Measurements from ENCODE around the gene CTIF.

Gene CTIF

DNA sequence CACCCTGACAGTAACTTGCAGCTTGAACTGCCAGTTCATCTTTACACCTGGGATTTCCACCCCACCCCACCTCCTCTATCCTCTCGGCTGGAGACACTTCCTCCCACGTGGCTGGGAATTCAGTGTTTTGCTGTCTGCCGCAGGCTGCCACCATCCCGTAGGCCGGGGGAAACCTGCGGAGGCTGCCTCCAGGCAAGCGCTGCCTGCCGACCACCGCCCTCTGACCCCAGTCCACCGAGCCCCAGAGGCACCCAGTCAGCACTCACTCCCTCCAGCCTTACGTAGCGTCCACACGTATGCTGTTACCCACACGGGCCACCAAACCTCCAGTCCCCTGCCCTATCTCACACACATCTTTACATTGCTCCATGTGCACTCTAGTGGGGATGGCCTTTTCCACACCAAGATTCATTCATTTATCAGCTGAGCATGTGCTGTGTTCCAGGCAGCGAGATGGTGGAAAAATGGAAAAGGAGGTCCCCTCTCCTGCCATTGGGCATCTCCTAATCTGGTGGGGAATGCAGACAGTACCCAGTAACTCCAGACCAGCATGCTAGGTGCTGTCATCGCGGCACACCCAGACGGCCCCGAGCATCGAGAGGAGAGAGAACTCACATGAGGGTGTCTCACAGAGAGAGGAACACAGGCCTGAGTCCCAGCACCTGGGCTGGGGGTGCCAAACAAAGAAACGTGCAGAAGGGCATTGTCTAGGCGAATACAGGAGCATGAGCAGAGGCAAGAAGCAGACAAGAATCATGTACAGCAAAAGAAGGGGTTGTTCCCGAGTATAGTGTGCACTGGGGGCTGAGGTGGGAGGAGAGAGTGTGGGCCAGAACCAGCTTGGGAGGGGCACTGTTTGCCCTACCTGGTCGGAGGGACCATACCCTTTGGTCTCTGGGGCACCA lies 245.0 kb downstream of the CTIF start:
- DNase-seq (ENCODE audit: low read depth in 2 of 3, low spot score in 2 of 3) = no peak

DNA sequence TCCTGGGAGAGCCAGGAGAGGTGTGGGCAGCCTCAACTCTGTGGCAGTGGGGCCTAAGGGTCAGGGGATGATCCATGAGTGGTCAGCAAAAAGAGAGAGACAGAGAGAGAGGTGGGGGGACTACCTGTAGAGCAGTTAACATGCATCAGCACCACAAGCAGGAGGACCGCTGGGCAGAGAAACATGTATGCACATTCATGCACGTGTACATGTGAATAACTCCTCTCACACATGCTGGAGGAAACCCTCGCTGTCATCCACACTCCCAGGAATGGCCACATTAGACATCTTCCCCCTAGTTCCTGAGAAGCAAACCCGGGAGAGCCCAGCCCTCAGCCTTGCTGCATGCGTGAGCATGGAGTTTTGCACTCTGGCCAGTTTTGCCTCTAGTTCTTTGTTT lies 245.8 kb downstream of the CTIF start:
- DNase-seq (ENCODE audit: low read depth in 2 of 3, low spot score in 2 of 3) = no peak

DNA sequence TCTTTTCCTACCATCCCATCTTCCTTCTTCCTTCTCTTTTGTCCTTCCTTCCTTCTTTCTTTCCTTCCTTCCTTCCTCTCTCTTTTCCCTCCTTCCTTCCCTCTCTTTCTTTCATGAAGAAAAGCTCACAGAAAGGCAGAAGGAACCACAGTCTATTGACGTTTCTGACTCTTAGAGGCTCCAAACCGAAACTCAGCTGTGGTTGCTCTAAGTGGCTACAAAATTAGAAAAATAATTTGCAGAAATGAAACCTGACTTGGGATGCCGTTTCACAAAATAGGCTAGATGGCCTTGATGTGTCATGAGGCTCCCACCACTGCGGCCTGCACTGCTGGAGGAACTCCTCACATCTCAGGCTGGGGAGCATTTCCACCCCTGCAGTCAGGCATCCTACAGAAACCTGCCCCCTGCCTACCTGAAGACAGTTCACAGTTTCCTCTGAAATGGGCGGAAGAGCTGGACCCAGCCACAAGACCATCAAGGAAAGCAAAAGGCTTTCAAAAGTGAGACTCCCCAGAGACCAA lies 246.3 kb downstream of the CTIF start:
- DNase-seq (ENCODE audit: low read depth in 2 of 3, low spot score in 2 of 3) = no peak

DNA sequence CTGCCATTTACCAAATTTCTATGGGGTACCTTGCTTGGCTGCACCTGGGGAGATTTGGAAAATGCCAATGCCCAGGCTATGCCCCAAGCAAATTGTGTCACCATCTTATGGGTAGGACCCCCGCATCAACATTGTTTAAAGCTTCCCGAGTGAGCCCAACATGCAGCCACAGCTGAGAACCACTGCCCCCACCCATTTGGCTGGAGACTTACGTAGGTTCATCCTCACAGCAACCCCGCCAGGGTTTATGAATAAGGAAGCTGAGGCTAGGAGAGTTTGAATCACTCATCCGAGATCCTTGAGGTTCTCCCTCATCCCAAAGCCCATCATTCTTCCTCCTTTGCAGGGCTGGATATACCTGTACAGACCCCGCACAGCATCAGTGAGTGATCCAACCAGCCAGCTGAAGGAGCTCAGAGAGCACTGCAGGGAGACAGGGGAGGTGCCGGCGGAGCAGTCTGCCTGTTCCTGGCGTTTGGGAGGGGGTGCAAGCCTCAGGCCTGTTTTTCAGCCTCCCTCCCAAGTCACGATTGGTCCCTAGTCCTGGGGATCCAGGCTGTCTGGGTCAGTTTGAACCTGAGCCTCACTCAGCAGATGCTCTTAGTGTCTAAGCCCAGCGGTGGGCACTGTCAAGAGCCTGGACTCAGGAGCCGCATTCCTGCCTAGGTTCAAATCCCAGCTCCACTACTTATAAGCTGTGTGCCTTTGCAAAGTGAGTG lies 247.1 kb downstream of the CTIF start:
- DNase-seq (ENCODE audit: low read depth in 2 of 3, low spot score in 2 of 3) = no peak

DNA sequence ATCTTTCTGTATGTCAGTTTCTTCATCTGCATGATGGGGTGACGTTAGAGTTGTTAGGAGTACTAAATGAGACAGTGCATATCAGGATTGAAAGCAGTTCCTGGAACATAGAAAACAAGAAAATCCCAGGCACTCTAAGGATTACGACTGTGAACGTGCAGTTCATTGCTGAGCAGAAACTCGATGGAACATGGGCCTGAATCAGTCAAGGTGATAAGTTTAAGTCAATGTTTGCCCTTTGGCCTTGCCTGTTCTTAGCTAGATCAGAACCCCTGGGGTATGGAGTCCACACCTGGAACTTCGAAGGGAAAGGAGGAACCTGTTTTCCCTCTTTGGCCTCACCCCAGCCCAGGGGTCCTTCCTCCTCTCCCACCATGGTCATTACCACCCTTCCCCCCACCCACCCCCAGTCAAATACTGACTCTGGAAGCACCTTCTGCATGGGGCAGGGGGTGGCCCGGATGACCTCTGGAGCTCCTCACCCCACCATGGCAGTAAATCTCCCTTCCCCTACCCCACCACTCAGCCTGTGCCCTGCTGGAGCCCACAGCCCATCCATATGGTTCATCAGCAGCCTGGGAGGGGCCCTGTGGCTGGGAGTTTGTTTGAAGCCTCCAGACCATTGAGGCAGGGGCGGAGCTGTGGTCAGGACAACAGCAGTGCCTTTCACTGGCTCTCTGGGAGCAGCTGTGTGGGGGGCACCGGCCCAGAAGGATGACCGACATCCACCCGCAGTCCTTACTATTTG lies 247.8 kb downstream of the CTIF start:
- no peak for DNase-seq (ENCODE audit: low read depth in 2 of 3, low spot score in 2 of 3)

DNA sequence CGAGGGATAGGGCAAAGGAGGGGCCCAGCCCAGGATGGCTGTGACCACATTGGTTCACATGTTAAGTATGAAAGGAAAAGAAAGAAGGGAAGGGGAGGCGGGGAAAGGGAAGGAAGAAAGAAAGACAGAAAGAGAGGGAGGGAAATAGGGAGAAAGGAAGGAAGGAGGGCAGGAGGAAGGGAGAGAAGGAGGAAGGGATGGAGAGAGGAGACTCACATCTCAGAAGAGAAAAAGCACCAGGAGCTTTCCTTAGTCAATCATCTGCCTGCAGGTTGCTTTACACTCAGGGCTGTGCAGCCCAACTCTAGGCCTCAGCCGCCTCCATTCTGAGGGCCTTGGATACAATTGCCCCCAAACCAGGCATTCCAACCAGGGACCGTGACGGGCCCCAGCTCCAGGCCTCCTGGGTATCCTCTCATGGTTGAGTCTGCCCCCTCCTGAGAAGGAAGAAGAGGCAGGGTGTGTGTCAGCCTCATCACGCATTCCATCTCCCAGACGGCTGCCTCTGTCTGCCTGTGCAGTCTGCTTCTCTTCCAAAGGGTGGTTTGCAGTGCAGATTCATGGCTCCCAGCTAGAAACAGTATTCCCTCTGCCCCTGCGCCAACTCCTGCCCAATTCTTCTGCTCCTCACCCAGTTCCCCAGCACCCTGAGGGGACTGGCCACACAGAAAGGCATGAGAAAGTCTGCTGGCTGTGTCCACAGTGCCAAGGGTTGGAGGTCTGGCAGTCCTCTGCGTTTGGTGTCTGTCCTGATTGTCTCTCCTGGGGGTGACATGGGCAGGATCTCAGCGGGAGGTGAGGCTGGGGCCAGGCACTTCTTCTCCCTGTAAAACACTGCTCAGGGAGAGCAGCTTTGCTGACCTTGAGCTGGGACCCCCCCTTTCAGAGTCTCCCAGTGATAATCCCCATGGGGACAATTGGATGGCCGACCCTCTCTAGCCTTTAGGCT lies 248.6 kb downstream of the CTIF start:
- no peak for DNase-seq (ENCODE audit: low read depth in 2 of 3, low spot score in 2 of 3)

DNA sequence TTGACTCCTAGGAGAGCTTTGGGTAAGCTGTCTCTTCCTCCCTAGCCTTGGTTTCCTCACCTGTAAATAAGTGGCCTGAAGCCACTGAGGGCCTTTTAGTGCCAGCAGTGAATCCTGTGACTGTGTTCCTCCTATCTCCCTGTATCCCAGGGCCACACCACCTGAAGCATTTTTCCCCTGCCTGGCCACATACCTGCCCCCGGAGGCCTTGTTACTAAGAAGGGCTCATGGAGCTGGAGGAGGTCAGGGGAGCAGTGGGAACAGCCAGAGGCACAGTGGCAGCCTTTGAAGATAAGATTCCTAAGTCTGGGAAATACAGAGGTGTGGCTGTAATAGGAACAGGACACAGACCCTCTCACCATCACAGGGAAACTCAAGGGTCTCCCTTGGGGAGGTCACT lies 249.5 kb downstream of the CTIF start:
- DNase-seq (ENCODE audit: low read depth in 2 of 3, low spot score in 2 of 3) = no peak

DNA sequence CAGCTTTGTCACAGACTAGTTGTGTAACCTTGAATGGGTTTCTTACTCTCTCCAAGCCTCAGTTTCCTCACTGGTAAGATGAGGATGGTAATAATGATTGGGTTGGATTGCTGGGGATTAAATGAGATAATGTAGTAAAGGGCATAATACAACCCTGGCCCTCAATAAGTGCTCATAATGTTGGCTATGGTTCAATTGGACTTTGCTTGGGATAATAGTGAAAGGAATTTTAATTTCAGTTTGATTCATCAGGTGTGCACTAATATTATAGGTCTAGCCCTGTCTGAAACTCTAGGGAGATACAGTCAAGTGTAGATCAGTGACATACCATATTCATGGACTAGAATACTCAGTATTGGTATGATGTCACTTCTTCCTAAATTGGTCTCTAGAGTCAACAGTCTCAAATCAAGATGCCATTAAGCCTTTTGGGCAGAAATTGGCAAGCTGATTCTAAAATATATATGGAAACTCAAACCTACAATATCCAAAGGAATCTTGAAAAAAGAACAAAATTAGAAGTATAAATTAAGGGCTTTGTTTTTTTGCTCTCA lies 250.5 kb downstream of the CTIF start:
- no peak for DNase-seq (ENCODE audit: low read depth in 2 of 3, low spot score in 2 of 3)

DNA sequence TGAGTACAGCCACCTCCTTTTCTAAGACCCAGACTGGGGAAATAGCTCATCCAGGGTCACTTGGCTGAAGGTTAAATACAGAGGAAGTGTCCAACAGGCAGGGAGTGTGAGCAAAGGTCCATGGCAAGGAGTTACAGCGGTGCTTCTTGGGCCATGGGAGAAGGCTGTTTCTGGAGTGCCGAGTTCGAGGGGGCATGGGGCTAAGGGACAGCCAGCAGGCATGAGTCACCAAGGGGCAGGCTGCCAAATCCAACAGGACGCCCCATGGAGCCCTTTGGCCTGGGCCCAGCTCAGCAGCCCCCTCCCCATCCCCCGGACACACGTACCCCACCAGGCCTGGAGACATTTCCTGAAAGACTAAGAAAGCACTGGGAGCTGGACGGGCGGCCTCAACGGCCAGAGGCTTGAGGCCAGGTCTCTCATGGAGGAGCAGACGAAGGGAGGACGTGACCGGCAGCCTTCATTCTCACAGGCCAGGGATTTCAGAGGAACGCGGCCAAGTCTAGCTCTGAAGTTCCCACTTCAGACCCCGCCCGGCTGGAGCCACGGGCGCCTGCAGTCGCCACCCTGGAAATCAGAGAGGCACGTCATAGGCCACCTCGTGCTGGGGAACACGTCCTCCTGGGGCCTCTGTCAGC lies 251.5 kb downstream of the CTIF start:
- DNase-seq (ENCODE audit: low read depth in 2 of 3, low spot score in 2 of 3) = no peak

DNA sequence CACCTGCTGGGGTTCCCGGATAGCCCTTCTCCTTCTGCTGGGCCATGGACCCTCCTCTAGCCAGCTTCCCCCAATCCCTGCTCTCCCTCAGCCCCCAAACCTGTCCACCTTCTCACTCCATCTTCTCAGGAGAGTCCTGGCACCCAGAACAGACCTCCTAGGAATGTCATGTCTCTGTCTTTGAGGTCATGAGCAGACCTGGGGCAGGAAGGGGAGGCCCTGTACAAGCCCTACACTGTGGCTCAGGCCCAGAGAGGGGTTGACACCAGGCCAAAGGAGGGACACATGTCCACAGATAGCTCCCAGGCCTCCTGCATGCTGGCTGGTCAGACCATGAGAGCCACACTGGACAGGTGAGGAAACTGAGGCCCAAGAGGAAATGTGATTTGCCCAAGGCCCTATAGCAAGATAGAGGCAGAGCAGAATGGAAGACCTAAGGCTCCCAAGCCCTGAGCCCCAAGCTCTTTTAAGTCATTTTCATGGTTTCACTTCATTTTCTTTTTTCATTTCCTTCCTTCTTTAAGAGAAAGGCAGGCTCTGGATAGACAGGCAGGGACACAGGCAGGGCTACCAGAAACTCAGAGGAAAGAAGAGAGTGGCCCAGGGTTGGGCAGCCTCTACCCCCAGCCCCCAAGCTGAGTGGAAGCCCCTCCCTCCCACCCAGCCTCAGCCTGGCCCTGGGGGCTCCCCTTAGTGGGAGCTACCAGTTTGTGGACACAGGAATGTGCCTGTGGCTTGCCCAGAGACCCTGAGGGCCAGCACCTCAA lies 252.2 kb downstream of the CTIF start:
- no peak for DNase-seq (ENCODE audit: low read depth in 2 of 3, low spot score in 2 of 3)

DNA sequence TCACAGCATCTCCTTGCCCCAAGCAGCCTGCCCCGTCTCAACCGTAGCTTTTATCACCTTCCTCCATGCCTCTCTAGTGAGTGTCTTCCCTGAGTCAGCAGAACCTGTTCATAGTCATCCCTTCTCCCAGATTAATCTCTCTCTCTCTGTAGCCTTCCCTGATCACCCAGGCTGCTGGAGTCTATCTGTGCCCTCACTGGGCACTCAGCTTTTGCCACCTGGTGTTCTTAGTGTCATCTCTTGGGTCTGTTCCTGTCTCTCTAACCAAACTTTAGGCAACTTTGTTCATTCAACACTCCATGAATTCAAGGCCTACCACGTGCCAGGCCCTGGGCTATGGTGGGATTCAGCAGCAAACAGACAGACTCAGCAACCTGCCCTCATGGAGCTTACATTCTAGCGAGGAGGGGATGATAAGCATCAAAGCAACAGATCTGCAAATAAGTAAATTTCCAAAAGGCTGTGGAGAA lies 252.8 kb downstream of the CTIF start:
- no peak for DNase-seq (ENCODE audit: low read depth in 2 of 3, low spot score in 2 of 3)

DNA sequence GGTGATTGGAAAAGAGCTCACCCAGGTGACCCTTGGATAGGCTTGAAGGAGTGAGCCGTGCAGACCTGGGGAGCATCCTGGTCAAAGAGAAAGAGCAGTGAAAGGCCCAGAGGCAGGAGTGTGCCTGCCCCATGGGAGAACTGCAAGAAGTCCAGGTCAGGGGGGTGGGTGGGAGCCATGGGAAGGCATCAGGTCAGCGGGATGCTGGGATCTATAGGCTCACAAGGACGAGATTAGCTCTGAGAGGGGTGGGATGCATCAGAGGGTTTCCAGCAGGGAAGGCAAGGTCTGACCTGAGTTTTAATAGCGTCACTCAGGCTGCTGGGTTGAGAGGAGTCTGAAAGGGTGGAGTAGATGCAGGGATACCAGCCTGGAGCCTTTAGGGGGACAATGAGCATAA lies 253.3 kb downstream of the CTIF start:
- DNase-seq (ENCODE audit: low read depth in 2 of 3, low spot score in 2 of 3) = no peak

DNA sequence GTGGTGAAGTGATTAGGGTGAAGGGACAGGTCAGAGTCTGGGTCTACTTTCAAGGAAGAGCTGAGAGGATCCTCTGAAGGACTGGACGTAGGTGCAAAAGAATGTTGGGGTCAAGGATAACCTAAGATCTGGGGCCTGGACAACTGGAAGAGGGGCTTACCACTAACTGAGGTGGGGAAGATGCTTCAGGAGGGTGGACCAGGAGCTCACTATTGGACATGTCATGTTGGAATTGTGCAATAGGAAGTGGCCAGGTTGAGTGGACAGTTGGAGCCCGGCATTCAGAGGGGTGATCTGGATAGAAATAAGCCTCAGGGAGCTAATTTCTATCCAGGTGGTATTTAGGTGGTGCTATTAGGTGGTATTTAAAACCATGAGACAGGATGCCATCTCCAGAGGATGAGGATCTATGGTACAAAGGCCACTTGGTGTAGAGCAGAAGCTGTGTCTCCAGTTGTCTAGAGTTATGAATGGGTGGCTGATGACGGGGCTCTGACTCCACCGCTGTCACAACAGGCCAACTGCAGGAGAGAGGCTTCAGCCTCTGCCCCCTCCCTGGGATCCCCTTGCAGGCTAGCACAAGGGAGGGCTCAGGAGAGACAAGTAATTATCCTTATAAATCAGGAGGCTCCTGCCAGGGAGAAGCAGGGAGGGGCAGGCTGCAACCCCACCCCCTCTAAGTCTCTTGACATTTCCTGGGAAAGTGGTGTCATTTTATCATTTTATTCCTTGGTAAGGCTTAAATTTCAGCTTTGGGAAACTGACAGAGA lies 254.0 kb downstream of the CTIF start:
- no peak for DNase-seq (ENCODE audit: low read depth in 2 of 3, low spot score in 2 of 3)

DNA sequence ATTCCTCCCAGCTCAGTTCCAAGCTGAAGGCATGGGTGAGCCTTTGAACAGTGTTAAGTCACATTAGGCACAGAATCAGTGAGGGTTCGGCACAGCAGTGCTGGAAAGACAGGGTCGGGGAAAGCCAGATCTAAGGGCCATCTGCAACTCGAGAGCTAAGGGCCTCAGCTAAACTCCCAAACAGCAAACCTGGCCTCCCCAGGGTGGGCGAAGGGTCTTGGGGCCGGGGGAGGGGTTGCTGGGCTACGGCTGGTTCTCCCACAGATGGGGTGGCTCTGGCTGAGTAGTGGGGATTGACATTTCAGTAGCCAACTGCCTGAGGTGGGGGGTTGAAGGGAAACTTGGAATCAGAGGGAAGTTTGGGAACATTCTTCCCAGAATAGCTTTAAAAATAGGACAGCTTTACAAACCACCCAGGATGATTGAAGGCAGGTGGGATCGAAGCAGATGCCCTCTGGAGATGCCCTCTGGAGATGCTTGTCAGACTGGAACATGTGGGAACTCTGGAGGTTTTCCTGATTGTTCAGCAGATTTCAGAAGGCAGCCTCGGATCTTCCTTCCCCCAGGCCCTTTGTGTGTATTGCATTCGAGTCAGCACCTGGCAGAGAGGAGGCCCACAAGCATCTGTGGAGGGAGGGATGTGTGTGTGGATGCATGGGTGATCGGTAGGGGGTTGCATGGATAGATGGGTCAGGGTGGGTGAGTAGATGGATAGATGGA lies 255.6 kb downstream of the CTIF start:
- no peak for DNase-seq (ENCODE audit: low read depth in 2 of 3, low spot score in 2 of 3)

DNA sequence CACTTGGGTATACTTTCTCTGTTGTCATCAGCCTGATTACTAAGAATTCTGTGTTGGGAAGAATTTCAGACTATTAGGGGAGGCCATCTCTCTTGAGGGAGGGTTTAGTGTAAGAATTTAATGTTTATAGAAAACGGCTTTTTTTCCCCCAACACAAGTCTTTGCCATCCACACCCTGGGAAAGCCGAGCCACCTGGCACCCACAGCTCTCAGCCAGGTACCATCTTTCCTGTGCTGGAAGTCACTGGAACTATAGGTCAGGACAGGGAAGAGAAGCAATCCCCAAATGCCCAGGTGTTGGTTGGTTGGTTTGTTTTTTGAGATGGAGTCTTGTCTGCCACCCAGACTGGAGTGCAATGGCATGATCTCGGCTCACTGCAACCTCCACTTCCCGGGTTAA lies 256.9 kb downstream of the CTIF start:
- no peak for DNase-seq (ENCODE audit: low read depth in 2 of 3, low spot score in 2 of 3)

DNA sequence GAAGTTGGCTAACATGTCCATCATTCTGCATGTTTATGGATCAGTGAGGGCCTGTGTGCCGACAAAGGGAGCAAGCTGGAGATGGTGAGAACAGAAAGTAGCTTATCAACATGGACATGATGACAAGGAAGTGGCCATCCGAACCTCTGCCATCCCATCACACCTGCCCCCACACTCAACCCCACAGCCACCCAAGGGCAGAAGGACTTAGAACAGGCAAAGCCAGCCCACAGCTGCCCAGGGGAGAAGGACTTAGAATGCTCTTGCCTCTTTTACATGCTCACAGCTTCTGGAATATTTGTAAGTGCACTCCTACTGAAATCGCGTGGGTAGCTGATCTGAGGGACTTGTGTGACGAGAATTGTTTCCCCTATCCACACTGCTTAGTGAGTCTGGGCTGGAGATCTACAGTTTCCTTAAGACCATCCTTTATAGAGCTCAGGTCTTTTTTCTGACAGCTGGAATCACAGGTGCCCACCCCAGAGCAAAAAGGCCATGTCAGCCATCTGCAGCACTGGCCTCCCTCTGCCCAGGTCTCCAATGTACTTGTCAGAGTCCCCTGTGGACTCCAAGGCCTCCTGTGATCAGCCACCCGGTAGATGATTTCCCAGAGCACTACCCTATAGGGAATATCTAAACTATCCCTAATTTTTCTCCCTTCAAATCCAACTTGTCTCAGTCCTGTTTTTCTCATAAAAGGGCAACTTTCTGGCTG lies 257.8 kb downstream of the CTIF start:
- DNase-seq (ENCODE audit: low read depth in 2 of 3, low spot score in 2 of 3) = no peak

DNA sequence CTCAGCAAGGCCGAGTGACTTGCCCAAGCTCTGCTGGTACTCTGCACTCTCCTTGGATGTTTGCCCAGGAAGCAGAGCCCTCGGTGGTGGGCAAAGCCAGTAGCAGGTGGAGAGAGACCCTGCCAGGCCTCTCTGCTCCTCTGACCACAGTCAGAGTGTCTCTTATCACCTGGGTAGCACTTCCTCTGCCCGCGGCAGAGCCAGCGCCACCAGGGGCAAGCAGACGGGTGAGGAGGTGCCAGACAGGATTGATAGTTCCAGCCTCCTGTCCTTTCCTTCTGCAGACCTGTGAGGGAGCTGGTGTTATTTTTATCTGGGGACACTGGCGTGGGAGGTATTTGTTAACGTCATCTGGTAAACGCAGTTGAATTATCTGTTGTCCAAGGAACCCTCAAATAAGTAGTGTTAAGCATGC lies 259.0 kb downstream of the CTIF start:
- DNase-seq (ENCODE audit: low read depth in 2 of 3, low spot score in 2 of 3) = no peak
